Neutrophil (primary cell): ENCODE data around the gene CERT1.

ENCODE experiments used
- H3K27ac ChIP-seq: fragments of 200-600 bp; sonication (generic); 2 replicates; pipeline ENCODE4 v1.5.1; 2016; ENCODE audit warnings: mild to moderate bottlenecking, moderate library complexity
- H3K27me3 ChIP-seq: fragments of 200-600 bp; sonication (generic); 2 replicates; pipeline ENCODE4 v1.6.0; 2016; ENCODE audit warnings: mild to moderate bottlenecking
- H3K36me3 ChIP-seq: fragments of 200-600 bp; sonication (generic); 2 replicates; pipeline ENCODE4 v1.5.1; 2017
- H3K4me1 ChIP-seq, 2 experiments: fragments of 200-600 bp in 1 of 2; sonication (generic) in 1 of 2; 1 replicate in 1 of 2; 2 replicates in 1 of 2; pipeline versions ENCODE4 v1.5.1 to v1.6.1; 2013 to 2016; ENCODE audit warnings: low read depth in 1 of 2, low read length in 1 of 2, mild to moderate bottlenecking in 1 of 2, moderate library complexity in 1 of 2; ENCODE audit not compliant: control insufficient read depth in 1 of 2, insufficient read depth in 1 of 2
- H3K4me3 ChIP-seq, 2 experiments: fragments of 200-600 bp in 1 of 2; sonication (generic) in 1 of 2; 1 replicate in 1 of 2; 2 replicates in 1 of 2; pipeline ENCODE4 v1.5.1; 2013 to 2016; ENCODE audit warnings: low read depth in 1 of 2, low read length in 1 of 2, mild to moderate bottlenecking in 1 of 2, moderate library complexity in 1 of 2
- H3K9me3 ChIP-seq: fragments of 200-600 bp; sonication (generic); 2 replicates; pipeline ENCODE4 v1.5.1; 2016
- CTCF ChIP-seq: fragments of 200-600 bp; sonication (generic); IDR thresholded peaks from 2 replicates; pipeline ENCODE4 v1.5.1; 2016; ENCODE audit warnings: antibody characterized with exemption

CERT1 gene

DNA sequence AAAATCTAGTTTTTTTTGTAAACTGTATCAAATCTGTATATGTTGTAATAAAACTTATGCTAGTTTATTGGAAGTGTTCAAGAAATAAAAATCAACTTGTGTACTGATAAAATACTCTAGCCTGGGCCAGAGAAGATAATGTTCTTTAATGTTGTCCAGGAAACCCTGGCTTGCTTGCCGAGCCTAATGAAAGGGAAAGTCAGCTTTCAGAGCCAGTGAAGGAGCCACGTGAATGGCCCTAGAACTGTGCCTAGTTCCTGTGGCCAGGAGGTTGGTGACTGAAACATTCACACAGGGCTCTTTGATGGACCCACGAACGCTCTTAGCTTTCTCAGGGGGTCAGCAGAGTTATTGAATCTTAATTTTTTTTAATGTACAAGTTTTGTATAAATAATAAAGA, 150.1 kb downstream of the CERT1 start:
- H3K4me1 ChIP-seq: no peaks in the 10 kb centered on the region
- no peak for TF ChIP-seq CTCF
- no peak overlapping the region for H3K27ac ChIP-seq

DNA sequence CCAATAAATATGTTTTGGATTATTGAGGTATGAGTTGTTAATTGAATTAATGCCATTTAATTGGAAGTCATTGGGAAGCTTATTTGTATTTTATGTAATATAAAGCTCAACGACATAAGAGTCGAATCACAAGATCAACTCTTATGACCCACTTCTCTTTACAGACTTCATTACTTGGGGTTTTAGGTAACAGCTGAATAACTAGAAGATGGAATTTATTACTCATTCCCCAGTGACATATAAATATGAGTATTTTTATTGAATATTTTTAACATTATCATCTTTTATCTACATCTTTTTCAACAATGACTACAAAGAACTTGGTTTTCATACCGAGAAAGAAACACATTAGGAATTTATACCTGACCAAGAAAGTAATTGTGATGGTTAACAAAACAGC, 153.3 kb downstream of the CERT1 start:
- Histone ChIP-seq H3K27ac (no peak overlapping the region), H3K27me3 (no peaks in the 10 kb centered on the region), H3K36me3 (peaks cover 100% of the 10 kb centered on the region), H3K4me3 (no peak overlapping the region), H3K4me1 (no peaks in the 10 kb centered on the region), H3K9me3 (no peaks in the 10 kb centered on the region)
- no peak for TF ChIP-seq CTCF

More for the DNA sequence above, 150.1 kb downstream of the CERT1 start:
- Histone ChIP-seq H3K27me3 (no peaks in the 10 kb centered on the region), H3K36me3 (peaks cover 82% of the 10 kb centered on the region), H3K9me3 (no peaks in the 10 kb centered on the region), H3K4me3 (no peak overlapping the region)

DNA sequence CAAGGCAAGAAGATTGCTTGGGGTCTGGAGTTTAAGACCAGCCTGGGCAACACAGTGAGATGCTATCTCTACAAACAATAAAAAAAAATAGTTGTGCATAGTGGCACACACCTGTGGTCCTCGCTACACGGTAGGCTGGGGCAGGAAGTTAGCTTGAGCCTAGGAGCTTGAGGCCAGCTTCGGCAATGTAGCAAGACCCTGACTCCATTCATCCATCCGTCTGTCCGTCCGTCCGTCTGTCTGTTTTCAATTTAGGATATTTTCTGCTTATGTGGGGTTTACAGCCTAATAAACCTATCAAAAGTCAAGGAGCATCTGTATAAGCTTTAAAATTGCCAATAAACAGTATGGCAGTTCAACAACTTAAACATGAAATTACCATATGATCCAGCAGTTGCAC, 154.7 kb downstream of the CERT1 start:
- TF ChIP-seq CTCF: no peak
- no peaks in the 10 kb centered on the region for H3K4me1 ChIP-seq
- no peaks in the 10 kb centered on the region for H3K27me3 ChIP-seq
- peaks cover 100% of the 10 kb centered on the region for H3K36me3 ChIP-seq
- H3K9me3 ChIP-seq: no peaks in the 10 kb centered on the region
- H3K27ac ChIP-seq: no peak overlapping the region
- H3K4me3 ChIP-seq: no peak overlapping the region

GRCh38 chr5:75355236-75355635, 156.2 kb downstream of the CERT1 start:
- peaks cover 100% of the 10 kb centered on the region for H3K36me3 ChIP-seq
- no peak overlapping the region for H3K27ac ChIP-seq
- no peaks in the 10 kb centered on the region for H3K4me1 ChIP-seq
- no peak for TF ChIP-seq CTCF
- no peaks in the 10 kb centered on the region for H3K27me3 ChIP-seq
- H3K4me3 ChIP-seq: no peak overlapping the region
- no peaks in the 10 kb centered on the region for H3K9me3 ChIP-seq

DNA sequence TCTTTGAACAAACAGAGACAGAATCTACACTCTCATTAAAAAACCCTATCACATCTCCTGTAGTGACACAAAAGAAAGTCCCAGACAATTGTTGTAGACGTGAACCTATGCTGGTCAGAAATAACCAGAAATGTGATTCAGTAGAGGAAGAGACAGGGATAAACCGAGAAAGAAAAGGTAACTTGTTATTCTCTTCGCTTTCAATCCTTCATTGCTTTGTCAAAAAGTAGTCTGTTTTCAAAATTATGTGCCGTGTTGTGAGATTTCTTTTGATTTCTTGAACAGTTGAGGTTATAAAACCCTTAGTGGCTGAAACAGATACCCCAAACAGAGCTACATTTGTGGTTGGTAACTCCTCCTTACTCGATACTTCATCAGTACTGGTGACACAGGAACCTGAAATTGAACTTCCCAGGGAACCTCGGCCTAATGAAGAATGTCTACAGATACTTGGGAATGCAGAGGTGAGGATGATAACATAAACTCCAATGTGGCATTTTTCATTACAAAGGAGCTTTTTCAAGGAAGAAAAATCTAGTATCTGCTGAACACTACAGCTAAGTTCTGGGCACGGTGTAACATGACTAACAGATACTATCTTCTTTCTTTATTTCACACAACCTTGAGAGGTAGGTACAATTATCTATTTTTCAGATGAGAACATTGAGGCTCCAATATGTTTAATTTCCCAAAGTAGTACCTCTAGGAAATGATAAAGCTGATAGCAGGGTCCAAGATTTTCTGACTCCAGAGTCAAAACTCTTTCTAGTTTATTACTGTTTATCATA, 160.1 kb downstream of the CERT1 start:
- Histone ChIP-seq H3K9me3 (no peaks in the 10 kb centered on the region), H3K36me3 (peaks cover 99% of the 10 kb centered on the region), H3K4me1 (no peaks in the 10 kb centered on the region), H3K27me3 (no peaks in the 10 kb centered on the region), H3K4me3 (no peak overlapping the region), H3K27ac (no peak overlapping the region)
- TF ChIP-seq CTCF: no peak
